Keratinocyte (primary cell): ENCODE measurements around the gene PPID. TPM values are rescaled to one million over a fixed set of nuclear protein-coding genes. Genes with fewer than 3 reads are reported as not detected.

Experiments used
- DNase-seq: peaks from one replicate; pipeline ENCODE4 v3.0.0-alpha.2; 2011; ENCODE audit warnings: low read depth, missing footprints, low spot score
- FAIRE-seq: peaks from 2 replicates; lab custom pipeline; 2011; peaks lifted over from hg19 to GRCh38; lab: Jason Lieb, UNC
- H2AFZ ChIP-seq: 2 replicates; pipeline ENCODE4 v1.6.0; 2012; ENCODE audit warnings: low read length, control low read depth, inconsistent platforms; ENCODE audit not compliant: control insufficient read depth
- H3K27ac ChIP-seq: 2 replicates; pipeline ENCODE4 v1.5.1; 2011; ENCODE audit warnings: low read length; ENCODE audit not compliant: control insufficient read depth, insufficient read depth
- H3K27me3 ChIP-seq: 3 replicates; pipeline ENCODE4 v1.6.0; 2011; ENCODE audit warnings: low read length; ENCODE audit not compliant: control insufficient read depth, insufficient read depth; ENCODE audit errors: extremely low read depth
- H3K36me3 ChIP-seq, 2 experiments: 2 replicates in 1 of 2; 3 replicates in 1 of 2; pipeline ENCODE4 v1.5.1; 2011; ENCODE audit warnings: low read length in 2 of 2, mild to moderate bottlenecking in 1 of 2; ENCODE audit not compliant: control insufficient read depth in 2 of 2, insufficient read depth in 2 of 2; ENCODE audit errors: extremely low read depth in 1 of 2
- H3K4me1 ChIP-seq: 3 replicates; pipeline ENCODE4 v1.5.1; 2011; ENCODE audit warnings: low read length; ENCODE audit not compliant: control insufficient read depth, insufficient read depth; ENCODE audit errors: extremely low read depth
- H3K4me2 ChIP-seq: 3 replicates; pipeline ENCODE4 v1.6.0; 2011; ENCODE audit warnings: low read depth, low read length; ENCODE audit not compliant: control insufficient read depth, insufficient read depth; ENCODE audit errors: extremely low read depth
- H3K4me3 ChIP-seq, 3 experiments: fragments of 200-600 bp in 1 of 3; sonication (generic) in 1 of 3; 2 replicates in 2 of 3; 3 replicates in 1 of 3; pipeline ENCODE4 v1.5.1; 2011 to 2016; ENCODE audit warnings: low read length in 3 of 3, mild to moderate bottlenecking in 3 of 3, control low read depth in 2 of 3, inconsistent platforms in 1 of 3, low read depth in 1 of 3, mixed read lengths in 1 of 3, mixed run types in 1 of 3, moderate library complexity in 1 of 3; ENCODE audit not compliant: control insufficient read depth in 2 of 3, insufficient read depth in 2 of 3; ENCODE audit errors: extremely low read depth in 1 of 3
- H3K79me2 ChIP-seq: 2 replicates; pipeline ENCODE4 v1.6.0; 2012; ENCODE audit warnings: low read length; ENCODE audit not compliant: control insufficient read depth, insufficient read depth
- H3K9ac ChIP-seq: 3 replicates; pipeline ENCODE4 v1.6.0; 2011; ENCODE audit warnings: low read length; ENCODE audit not compliant: control insufficient read depth, insufficient read depth; ENCODE audit errors: extremely low read depth
- H3K9me1 ChIP-seq: 3 replicates; pipeline ENCODE4 v1.6.0; 2011; ENCODE audit warnings: low read length; ENCODE audit not compliant: control insufficient read depth, insufficient read depth; ENCODE audit errors: extremely low read depth
- H3K9me3 ChIP-seq: 2 replicates; pipeline ENCODE4 v1.5.1; 2012; ENCODE audit warnings: low read depth, low read length; ENCODE audit not compliant: control insufficient read depth
- H4K20me1 ChIP-seq: 3 replicates; pipeline ENCODE4 v1.6.0; 2011; ENCODE audit warnings: low read length; ENCODE audit not compliant: control insufficient read depth, insufficient read depth; ENCODE audit errors: extremely low read depth
- EZH2 ChIP-seq: IDR thresholded peaks from one replicate; pipeline ENCODE4 v1.6.1; 2012; ENCODE audit warnings: inconsistent platforms, mild to moderate bottlenecking, low read length, moderate library complexity
- dilution Hi-C: fragments of 300-500 bp; cut with MboI; formaldehyde crosslinking; loops from one replicate; pipeline ENCODE4 v1.7.0; 2020; ENCODE audit warnings: low sequenced_read_pairs; ENCODE audit not compliant: extremely low pct_ligation_motif_present
- polyA plus RNA-seq, 5 experiments: library from polyadenylated mRNA; depleted of rRNA in 3 of 5; stranded (reverse) in 3 of 5; stranded (forward) in 1 of 5; unstranded in 1 of 5; fragments of >200 nt; gene quantifications; 1 replicate in 1 of 5; 2 replicates in 3 of 5; 3 replicates in 1 of 5; pipeline versions ENCODE4 v1.2.1 to v1.2.3, GENCODE V29; 2011 to 2012; ENCODE audit warnings: missing spikeins in 2 of 5, low read depth in 1 of 5, low replicate concordance in 1 of 5
- TF ChIP-seq, protein P1 (sequence below), 3 experiments: IDR thresholded peaks in 1 of 3; conservative IDR thresholded peaks in 1 of 3; optimal IDR thresholded peaks in 1 of 3; 2 replicates in 2 of 3; 3 replicates in 1 of 3; pipeline versions ENCODE3 to v1.5.1; 2011; ENCODE audit warnings: low read length in 3 of 3, mild to moderate bottlenecking in 3 of 3, moderate library complexity in 2 of 3, control low read depth in 1 of 3, inconsistent platforms in 1 of 3; ENCODE audit not compliant: insufficient read depth in 2 of 3; ENCODE audit errors: extremely low read depth in 1 of 3

Gene PPID
- polyA plus RNA-seq, 1 donor (not counting 4 experiments of a cell fraction or from before 2014, with no cell fraction given): 27.2 TPM

GRCh38 chr4:158678767-158679166 is 44.4 kb downstream of the PPID start:
- H3K9me3 ChIP-seq: no peaks in the 10 kb centered on the region
- TF ChIP-seq EZH2: no peak
- TF ChIP-seq, protein P1, sequence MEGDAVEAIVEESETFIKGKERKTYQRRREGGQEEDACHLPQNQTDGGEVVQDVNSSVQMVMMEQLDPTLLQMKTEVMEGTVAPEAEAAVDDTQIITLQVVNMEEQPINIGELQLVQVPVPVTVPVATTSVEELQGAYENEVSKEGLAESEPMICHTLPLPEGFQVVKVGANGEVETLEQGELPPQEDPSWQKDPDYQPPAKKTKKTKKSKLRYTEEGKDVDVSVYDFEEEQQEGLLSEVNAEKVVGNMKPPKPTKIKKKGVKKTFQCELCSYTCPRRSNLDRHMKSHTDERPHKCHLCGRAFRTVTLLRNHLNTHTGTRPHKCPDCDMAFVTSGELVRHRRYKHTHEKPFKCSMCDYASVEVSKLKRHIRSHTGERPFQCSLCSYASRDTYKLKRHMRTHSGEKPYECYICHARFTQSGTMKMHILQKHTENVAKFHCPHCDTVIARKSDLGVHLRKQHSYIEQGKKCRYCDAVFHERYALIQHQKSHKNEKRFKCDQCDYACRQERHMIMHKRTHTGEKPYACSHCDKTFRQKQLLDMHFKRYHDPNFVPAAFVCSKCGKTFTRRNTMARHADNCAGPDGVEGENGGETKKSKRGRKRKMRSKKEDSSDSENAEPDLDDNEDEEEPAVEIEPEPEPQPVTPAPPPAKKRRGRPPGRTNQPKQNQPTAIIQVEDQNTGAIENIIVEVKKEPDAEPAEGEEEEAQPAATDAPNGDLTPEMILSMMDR (optimal IDR thresholded peaks at IDR 0.05 in 1 of 3, IDR thresholded peaks at IDR 0.05 in 1 of 3, conservative IDR thresholded peaks at IDR 0.05 in 1 of 3; ENCODE audit: extremely low read depth in 1 of 3, insufficient read depth in 2 of 3, low read length in 3 of 3): no peak
- dilution Hi-C loops: no loop called here
- FAIRE-seq (no peak), DNase-seq (no peak)
- no peak overlapping the region for H3K9ac ChIP-seq
- H2AFZ ChIP-seq: no peak overlapping the region
- no peaks in the 10 kb centered on the region for H3K36me3 ChIP-seq
- no peak overlapping the region for H3K4me2 ChIP-seq
- H3K27ac ChIP-seq: no peak overlapping the region
- H4K20me1 ChIP-seq: no peaks in the 10 kb centered on the region
- no peaks in the 10 kb centered on the region for H3K4me1 ChIP-seq
- no peak overlapping the region for H3K4me3 ChIP-seq
- no peaks in the 10 kb centered on the region for H3K79me2 ChIP-seq
- H3K9me1 ChIP-seq: no peaks in the 10 kb centered on the region
- no peaks in the 10 kb centered on the region for H3K27me3 ChIP-seq

DNA sequence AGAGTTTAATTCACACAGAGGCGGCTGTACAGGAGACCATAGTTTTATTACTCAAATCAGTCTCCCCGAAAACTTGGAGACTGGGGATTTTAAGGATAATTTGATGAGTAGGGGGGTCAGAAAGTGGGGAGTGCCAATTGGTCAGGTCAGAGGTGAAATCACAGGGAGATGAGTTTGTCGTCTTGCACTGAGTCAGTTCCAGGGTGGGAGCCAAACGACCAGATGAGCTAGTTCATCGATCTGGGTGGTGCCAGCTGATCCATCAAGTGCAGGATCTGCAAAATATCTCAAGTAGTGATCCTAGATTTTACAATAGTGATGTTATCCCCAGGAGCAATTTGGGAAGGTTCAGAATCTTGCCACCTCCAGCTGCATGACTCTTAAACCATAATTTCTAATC is 47.1 kb downstream of the PPID start:
- DNase-seq: no peak
- Histone ChIP-seq H3K27me3 (no peaks in the 10 kb centered on the region), H3K4me2 (no peak overlapping the region), H3K36me3 (no peaks in the 10 kb centered on the region), H3K79me2 (peaks cover under 1% of the 10 kb centered on the region), H3K4me3 (no peak overlapping the region), H3K9me1 (no peaks in the 10 kb centered on the region), H2AFZ (no peak overlapping the region), H3K4me1 (peaks cover 4% of the 10 kb centered on the region), H3K27ac (no peak overlapping the region), H3K9me3 (no peaks in the 10 kb centered on the region), H4K20me1 (no peaks in the 10 kb centered on the region), H3K9ac (no peak overlapping the region)
- no peak for FAIRE-seq
- dilution Hi-C loops: no loop called here
- TF ChIP-seq EZH2: no peak
- TF ChIP-seq, protein P1 (optimal IDR thresholded peaks at IDR 0.05 in 1 of 3, IDR thresholded peaks at IDR 0.05 in 1 of 3, conservative IDR thresholded peaks at IDR 0.05 in 1 of 3; ENCODE audit: extremely low read depth in 1 of 3, insufficient read depth in 2 of 3, low read length in 3 of 3): no peak
